GM18519 (cell line): ENCODE data around the gene RBMS1.

ENCODE experiments used
- ATAC-seq: cut with Tn5 transposase; IDR thresholded peaks from one replicate; pipeline ENCODE4 v1.9.1; 2021; ENCODE audit warnings: mild to moderate bottlenecking, moderate library complexity; ENCODE audit not compliant: unreplicated experiment, low FRiP score

Gene RBMS1

GRCh38 chr2:160417745-160418397 is 75.7 kb downstream of the RBMS1 start:
- ATAC-seq, result no peak

GRCh38 chr2:160415991-160416390 is 77.6 kb downstream of the RBMS1 start:
- no peak for ATAC-seq

GRCh38 chr2:160411955-160412354 is 81.7 kb downstream of the RBMS1 start:
- no peak for ATAC-seq

- ATAC-seq, result no peak
Observed at GRCh38 chr2:160411167-160411566, 82.4 kb downstream of the RBMS1 start.

- no peak for ATAC-seq
Observed at GRCh38 chr2:160409480-160409879, 84.1 kb downstream of the RBMS1 start.

- no peak for ATAC-seq
Observed at GRCh38 chr2:160408959-160409291, 84.7 kb downstream of the RBMS1 start.

GRCh38 chr2:160408173-160408958 is 85.2 kb downstream of the RBMS1 start:
- no peak for ATAC-seq

- peak; percentile 38 for ATAC-seq
Observed at GRCh38 chr2:160407393-160408172, 86.0 kb downstream of the RBMS1 start.

- peak; percentile 46 for ATAC-seq
Observed at GRCh38 chr2:160406591-160407392, 86.8 kb downstream of the RBMS1 start.

- ATAC-seq, result no peak
Observed at GRCh38 chr2:160405077-160405867, 88.3 kb downstream of the RBMS1 start.

- ATAC-seq, result no peak
Observed at GRCh38 chr2:160402997-160403979, 90.3 kb downstream of the RBMS1 start.

GRCh38 chr2:160402501-160402900 is 91.1 kb downstream of the RBMS1 start:
- no peak for ATAC-seq

GRCh38 chr2:160401895-160402294 is 91.7 kb downstream of the RBMS1 start:
- ATAC-seq, result no peak

GRCh38 chr2:160399880-160400279 is 93.7 kb downstream of the RBMS1 start:
- no peak for ATAC-seq

GRCh38 chr2:160397530-160397865 is 96.1 kb downstream of the RBMS1 start:
- ATAC-seq, result no peak

- ATAC-seq, result peak; percentile 100
Observed at GRCh38 chr2:160394153-160394552, 99.5 kb downstream of the RBMS1 start.

- ATAC-seq, result no peak
Observed at GRCh38 chr2:160392201-160392600, 101.4 kb downstream of the RBMS1 start.

GRCh38 chr2:160390544-160391455 is 102.8 kb downstream of the RBMS1 start:
- no peak for ATAC-seq
